Fibroblast of skin of scalp (primary cell): Measurements from ENCODE around the gene CHAD.
"Not testable (repeated sequence)": the region's sequence is repeated elsewhere in the genome, so short reads cannot be mapped to it uniquely, and the experiment has no call there.

Experiments
- DNase-seq: peaks from one replicate; pipeline ENCODE4 v3.0.0-alpha.2; 2013

Gene CHAD

GRCh38 chr17:50426814-50427787 lies 41.6 kb downstream of the CHAD start:
- DNase-seq = peak; percentile 31

GRCh38 chr17:50426472-50426782 lies 42.3 kb downstream of the CHAD start:
- DNase-seq = no peak

- DNase-seq = peak; percentile 61
Observed at GRCh38 chr17:50425682-50426471, 42.8 kb downstream of the CHAD start, which contains the start of gene ACSF2. Gene ACSF2, plus strand, starts transcription at chr17:50426218. Its CDS starts 44 bp downstream, at chr17:50426262.

- no peak for DNase-seq
Observed at GRCh38 chr17:50424996-50425681, 43.5 kb downstream of the CHAD start.

- no peak for DNase-seq
Observed at GRCh38 chr17:50424246-50424995, 44.3 kb downstream of the CHAD start.

GRCh38 chr17:50423553-50424159 lies 45.0 kb downstream of the CHAD start:
- peak; percentile 99 for DNase-seq

GRCh38 chr17:50422738-50423137 lies 45.9 kb downstream of the CHAD start:
- DNase-seq = no peak

- DNase-seq = peak; percentile 15
Observed at GRCh38 chr17:50421308-50422051, 47.2 kb downstream of the CHAD start.

- DNase-seq = peak; percentile 25
Observed at GRCh38 chr17:50420419-50421112, 48.1 kb downstream of the CHAD start.

GRCh38 chr17:50419577-50419976 lies 49.1 kb downstream of the CHAD start:
- DNase-seq = not testable (repeated sequence)

GRCh38 chr17:50414808-50415207 lies 53.9 kb downstream of the CHAD start:
- DNase-seq = no peak
